HG03196 (cell line): ENCODE data around the gene CD34.
A peak's percentile ranks its signal among the peaks of the same experiment; 100 is the strongest.

Source experiments
- ATAC-seq: cut with Tn5 transposase; IDR thresholded peaks from one replicate; pipeline ENCODE4 v1.9.1; 2021; ENCODE audit not compliant: unreplicated experiment

CD34 gene

GRCh38 chr1:207858281-207858680, 52.6 kb downstream of the CD34 start:
- no peak for ATAC-seq

GRCh38 chr1:207857447-207857846, 53.5 kb downstream of the CD34 start:
- ATAC-seq, result no peak

- no peak for ATAC-seq
Measured at GRCh38 chr1:207856276-207857023, 54.5 kb downstream of the CD34 start.

- ATAC-seq, result no peak
Measured at GRCh38 chr1:207854001-207854400, 56.9 kb downstream of the CD34 start.

GRCh38 chr1:207853372-207853757, 57.6 kb downstream of the CD34 start:
- ATAC-seq, result no peak

- no peak for ATAC-seq
Measured at GRCh38 chr1:207852576-207853371, 58.2 kb downstream of the CD34 start.

GRCh38 chr1:207851696-207852095, 59.2 kb downstream of the CD34 start:
- ATAC-seq, result no peak

GRCh38 chr1:207850621-207851407, 60.1 kb downstream of the CD34 start:
- no peak for ATAC-seq

- ATAC-seq, result no peak
Measured at GRCh38 chr1:207849646-207850045, 61.3 kb downstream of the CD34 start.

- no peak for ATAC-seq
Measured at GRCh38 chr1:207849016-207849415, 61.9 kb downstream of the CD34 start.

- ATAC-seq, result peak; percentile 68
Measured at GRCh38 chr1:207848234-207848633, 62.7 kb downstream of the CD34 start.

GRCh38 chr1:207847116-207847515, 63.8 kb downstream of the CD34 start:
- no peak for ATAC-seq

- no peak for ATAC-seq
Measured at GRCh38 chr1:207845109-207845508, 65.8 kb downstream of the CD34 start.

- ATAC-seq, result no peak
Measured at GRCh38 chr1:207844371-207844770, 66.6 kb downstream of the CD34 start.

GRCh38 chr1:207842506-207842905, 68.4 kb downstream of the CD34 start:
- ATAC-seq, result no peak

- ATAC-seq, result no peak
Measured at GRCh38 chr1:207841901-207842300, 69.0 kb downstream of the CD34 start.

- ATAC-seq, result no peak
Measured at GRCh38 chr1:207841293-207841692, 69.6 kb downstream of the CD34 start.

- ATAC-seq, result no peak
Measured at GRCh38 chr1:207840380-207840779, 70.5 kb downstream of the CD34 start.

GRCh38 chr1:207839083-207839413, 71.9 kb downstream of the CD34 start:
- ATAC-seq, result no peak

GRCh38 chr1:207838156-207839082, 72.5 kb downstream of the CD34 start:
- no peak for ATAC-seq

GRCh38 chr1:207837673-207838072, 73.3 kb downstream of the CD34 start:
- ATAC-seq, result no peak
